Fibroblast of villous mesenchyme (primary cell): ENCODE results near the gene WBP1L. TPM values are rescaled to one million over a fixed set of nuclear protein-coding genes. Genes with fewer than 3 reads are reported as not detected.
"Not testable (repeated sequence)": the region's sequence is repeated elsewhere in the genome, so short reads cannot be mapped to it uniquely, and the experiment has no call there.

Source experiments
- DNase-seq: peaks from one replicate; pipeline ENCODE4 v3.0.0-alpha.2; 2010; ENCODE audit warnings: low read depth
- H3K4me3 ChIP-seq: 2 replicates; pipeline ENCODE4 v1.5.1; 2011; ENCODE audit warnings: low read depth, mild to moderate bottlenecking, low read length
- CTCF ChIP-seq: IDR thresholded peaks from 2 replicates; pipeline ENCODE4 v1.5.1; 2012; ENCODE audit warnings: low read depth, mild to moderate bottlenecking, low read length; ENCODE audit not compliant: insufficient read depth
- total RNA-seq: library from RNA; depleted of rRNA; stranded (reverse); fragments of >200 nt; gene quantifications from 2 replicates; pipeline ENCODE4 v1.2.3, GENCODE V29; 2012

WBP1L gene
- total RNA-seq, 1 donor = 40.6 TPM

- no peak for TF ChIP-seq CTCF
- DNase-seq = no peak
- H3K4me3 ChIP-seq = no peak overlapping the region
Observed at GRCh38 chr10:102731222-102731800, 12.4 kb upstream of the WBP1L start.

GRCh38 chr10:102732661-102733060 is 11.1 kb upstream of the WBP1L start:
- no peak for TF ChIP-seq CTCF
- no peak for DNase-seq
- no peak overlapping the region for H3K4me3 ChIP-seq

GRCh38 chr10:102735065-102735562 is 8.6 kb upstream of the WBP1L start:
- no peak for TF ChIP-seq CTCF
- H3K4me3 ChIP-seq = no peak overlapping the region
- DNase-seq = no peak

- H3K4me3 ChIP-seq = no peak overlapping the region
- TF ChIP-seq CTCF = no peak
- no peak for DNase-seq
Observed at GRCh38 chr10:102738692-102739121, 5.0 kb upstream of the WBP1L start.

GRCh38 chr10:102740229-102740628 is 3.5 kb upstream of the WBP1L start:
- no peak for TF ChIP-seq CTCF
- H3K4me3 ChIP-seq = no peak overlapping the region
- no peak for DNase-seq

- no peak for TF ChIP-seq CTCF
- no peak overlapping the region for H3K4me3 ChIP-seq
- no peak for DNase-seq
Observed at GRCh38 chr10:102741726-102742237, 2.0 kb upstream of the WBP1L start.

GRCh38 chr10:102742313-102742712 is 1.4 kb upstream of the WBP1L start:
- H3K4me3 ChIP-seq, DNase-seq: not testable (repeated sequence)
